GM21423 (cell line): Measurements from ENCODE around the gene SLC25A22.
A peak's percentile ranks its signal among the peaks of the same experiment; 100 is the strongest.

Experiments used
- ATAC-seq: cut with Tn5 transposase; IDR thresholded peaks from one replicate; pipeline ENCODE4 v1.9.1; 2021; ENCODE audit warnings: mild to moderate bottlenecking, moderate library complexity; ENCODE audit not compliant: unreplicated experiment

SLC25A22 gene

DNA sequence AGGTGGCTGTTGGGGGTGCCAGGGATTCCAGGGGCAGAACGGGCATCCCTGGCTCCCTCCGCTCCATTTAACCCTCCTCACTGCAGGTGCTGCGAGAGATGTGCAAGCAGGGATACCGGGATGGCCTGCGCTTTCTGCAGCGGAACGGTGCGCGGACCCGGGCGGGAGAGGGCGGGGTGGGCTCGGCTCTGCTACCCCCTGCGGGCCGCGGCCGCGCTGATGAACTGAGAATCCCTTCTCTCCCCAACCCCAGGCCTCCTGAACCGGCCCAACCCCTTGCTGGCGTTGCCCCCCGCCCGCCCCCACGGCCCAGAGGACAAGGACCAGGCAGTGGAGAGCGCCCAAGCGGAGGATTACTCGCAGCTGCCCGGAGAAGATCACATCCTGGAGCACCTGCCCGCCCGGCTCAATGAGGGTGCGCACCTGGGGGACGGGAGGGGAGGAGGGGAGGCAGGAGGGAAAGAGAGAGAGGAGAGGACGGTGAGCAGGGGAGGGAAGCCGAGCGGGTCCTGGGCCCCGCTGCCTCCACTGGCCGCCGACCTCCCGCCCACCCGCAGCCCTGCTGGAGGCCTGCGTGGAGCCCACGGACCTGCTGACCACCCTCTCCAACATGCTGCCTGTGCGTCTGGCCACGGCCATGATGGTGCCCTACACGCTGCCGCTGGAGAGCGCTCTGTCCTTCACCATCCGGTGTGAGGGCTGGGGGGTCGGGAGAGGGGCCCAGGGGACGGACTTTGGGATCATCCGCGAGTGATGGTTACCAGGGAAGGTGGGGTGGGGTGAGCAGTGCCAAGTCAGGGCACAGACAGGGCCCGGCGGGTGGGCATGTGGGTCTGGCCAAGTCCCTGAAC is 25.6 kb upstream of the SLC25A22 start:
- ATAC-seq = no peak

DNA sequence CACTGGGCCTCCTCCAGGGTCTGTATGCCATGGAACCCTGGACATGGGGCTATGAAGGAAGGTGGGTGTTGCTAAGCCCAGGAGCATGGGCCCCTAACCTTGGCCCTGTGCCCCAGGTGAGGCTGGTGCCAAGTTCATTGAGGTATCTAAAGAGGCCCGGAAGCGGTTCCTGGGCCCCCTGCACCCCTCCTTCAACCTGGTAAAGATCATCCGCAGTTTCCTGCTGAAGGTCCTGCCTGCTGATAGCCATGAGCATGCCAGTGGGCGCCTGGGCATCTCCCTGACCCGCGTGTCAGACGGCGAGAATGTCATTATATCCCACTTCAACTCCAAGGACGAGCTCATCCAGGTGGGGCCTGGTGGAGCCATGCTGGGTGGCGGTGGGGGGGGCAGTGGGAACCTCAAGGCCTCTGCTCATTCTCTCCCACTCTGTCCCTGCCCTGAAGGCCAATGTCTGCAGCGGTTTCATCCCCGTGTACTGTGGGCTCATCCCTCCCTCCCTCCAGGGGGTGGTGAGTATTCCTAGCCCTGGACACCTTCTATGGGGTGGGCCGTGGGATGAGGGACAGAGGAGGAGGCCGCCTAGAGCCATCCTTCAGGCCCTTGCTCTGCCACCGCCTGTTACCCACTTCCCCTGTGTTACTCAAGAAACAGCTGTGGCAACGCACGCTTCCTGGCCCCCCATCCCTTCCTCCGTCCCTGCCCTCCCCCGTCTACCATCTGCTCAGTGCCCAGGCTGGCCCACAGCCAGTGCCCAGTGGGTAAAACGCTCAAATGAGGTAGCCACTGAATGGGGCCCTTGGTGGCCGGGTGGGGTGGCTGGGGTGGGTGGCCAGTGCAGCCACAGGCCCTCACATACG is 23.7 kb upstream of the SLC25A22 start:
- no peak for ATAC-seq

DNA sequence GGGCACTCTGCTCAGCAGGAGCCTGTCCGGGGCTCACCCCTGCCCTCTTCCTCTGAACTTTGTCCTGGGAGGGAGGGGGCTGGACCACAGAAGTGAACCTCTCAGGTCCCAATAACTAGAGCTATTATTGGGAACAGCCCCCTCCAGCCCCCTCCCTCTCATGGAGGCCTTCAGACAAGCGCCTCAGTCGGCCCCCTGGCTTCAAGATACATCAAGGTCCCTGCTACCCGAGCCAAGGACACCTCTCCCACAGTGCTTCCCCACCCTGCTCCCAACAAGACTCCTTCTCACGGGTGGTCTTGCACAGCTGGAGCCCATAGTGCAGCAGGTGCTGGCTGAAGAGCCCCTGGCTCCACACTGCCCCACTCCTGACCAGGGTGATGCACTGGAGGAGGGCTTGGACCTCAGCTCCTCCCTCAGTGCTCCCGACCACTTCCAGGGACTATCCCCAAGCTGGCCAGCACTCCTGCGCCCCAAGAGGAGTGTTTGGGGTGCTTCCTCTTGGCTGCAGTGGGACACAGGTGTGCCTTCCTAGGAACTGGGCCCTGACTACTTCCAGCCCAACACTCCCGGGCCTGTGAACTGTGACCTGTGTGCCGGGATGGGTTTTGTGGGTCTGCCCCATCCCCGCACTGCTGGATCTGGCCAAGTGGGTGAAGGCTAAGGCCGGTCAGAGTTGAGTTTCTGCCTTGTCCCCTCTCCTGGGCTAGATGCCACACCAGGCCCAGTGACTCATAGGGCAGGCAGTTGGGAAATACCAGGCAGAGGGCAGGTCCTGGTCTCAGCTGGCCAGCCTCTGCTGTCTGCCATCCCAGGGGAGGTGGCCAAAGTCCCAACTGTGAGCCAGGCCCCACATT is 22.8 kb upstream of the SLC25A22 start:
- ATAC-seq = no peak

DNA sequence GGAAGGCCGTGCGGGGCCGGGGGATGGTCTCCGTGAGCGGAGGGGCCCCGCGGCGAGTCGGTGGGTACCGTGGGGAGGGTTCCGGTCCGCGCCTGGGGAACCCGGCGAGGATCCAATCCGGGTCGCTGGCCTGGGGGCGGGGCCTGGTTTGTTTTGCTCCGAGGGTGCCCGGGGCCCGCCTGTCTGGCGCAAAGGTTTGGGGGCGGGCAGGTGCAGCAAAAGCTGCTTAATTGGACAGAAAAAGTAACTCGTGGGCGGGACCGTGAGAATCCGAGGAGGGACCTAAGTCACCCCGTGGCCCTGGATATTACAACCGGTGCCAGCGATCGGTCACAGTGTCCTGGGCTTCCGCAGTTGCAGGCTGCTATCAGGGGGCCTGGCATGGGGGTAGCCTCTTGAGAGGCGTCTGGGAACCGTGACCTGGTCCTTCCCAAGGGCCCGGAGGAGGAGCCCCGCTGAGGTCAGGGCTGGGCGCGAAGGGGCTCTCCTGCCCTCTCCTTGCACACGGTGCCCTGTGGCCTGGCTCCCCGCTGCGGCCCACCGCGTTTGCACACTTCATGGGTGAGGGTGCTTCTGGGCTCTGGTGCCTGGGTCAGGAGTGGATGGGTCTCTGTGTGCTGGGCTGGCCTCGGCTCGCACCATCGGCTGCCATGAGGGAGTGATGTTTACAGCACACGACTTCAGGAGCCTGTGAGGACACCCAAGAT is 22.0 kb upstream of the SLC25A22 start:
- ATAC-seq = peak; percentile 51

DNA sequence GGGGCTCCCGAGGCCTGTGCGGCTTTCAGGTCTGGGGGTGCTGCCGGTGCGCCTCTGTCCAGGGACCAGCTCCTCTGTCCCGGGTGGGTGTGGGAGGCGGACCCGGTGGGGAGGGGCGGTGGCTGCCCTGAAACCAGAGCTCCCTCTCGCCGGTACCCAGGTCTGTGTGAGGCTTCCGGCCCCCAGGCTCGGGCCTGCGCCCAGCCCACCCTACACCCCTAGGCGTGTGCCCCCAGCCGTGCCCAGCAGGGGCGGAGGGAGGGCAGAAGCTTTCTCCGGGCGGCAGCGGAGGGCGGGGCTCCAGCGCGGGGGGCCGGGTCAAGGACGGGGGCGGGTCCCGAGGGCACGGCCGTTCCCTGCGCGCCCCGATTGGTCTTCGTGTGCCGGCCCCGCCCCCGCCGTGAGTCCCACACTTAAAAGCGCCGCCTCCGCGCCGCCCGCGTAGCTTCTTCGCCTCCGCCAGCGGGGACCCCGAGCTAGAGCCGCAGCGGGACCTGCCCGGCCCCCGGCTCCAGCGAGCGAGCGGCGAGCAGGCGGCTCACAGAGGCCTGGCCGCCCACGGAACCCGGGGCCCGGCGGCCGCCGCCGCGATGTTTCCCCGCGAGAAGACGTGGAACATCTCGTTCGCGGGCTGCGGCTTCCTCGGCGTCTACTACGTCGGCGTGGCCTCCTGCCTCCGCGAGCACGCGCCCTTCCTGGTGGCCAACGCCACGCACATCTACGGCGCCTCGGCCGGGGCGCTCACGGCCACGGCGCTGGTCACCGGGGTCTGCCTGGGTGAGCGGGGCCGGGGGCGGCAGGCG is 21.2 kb upstream of the SLC25A22 start:
- peak; percentile 68 for ATAC-seq

DNA sequence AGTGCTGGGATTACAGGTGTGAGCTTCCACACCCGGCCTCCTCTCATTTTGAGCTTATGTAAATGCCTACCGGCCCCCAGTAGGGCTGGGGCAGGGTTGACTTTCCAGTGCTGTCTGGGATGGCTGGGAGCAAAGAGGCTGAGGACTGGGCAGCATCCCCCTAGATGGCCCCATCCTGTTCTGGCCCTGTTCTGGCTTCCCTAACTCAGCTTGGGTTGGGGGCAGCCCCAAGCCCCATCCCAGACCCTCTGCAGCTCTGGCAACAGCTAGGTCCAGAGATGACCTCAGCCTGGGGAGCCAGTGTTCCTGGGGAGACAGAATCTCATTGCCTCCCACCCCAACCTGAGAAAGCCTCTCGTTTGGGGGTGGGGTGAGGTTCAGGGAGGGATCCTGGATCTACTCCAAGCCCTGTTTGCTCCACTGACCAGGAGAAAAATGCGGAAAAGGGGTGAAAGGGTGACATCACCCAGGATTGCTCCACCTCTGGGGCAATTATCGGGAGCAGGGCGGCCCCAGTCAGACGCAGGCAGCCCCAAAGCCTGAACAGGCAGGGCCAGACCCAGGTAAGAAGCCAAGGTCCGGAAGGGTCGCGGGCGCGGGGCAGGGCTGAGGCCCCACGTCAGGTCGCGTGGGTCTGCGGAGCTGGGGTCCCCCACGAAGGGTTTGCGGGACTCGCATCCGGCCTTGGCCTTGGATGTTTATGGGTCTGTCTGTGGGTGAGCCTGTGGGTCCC is 20.5 kb upstream of the SLC25A22 start, which contains the start of gene PNPLA2:
Gene PNPLA2 (plus strand): TSS at position 519 of the 733 bp plus-strand sequence. CDS start 805 bp downstream, outside the sequence.
- ATAC-seq = no peak

DNA sequence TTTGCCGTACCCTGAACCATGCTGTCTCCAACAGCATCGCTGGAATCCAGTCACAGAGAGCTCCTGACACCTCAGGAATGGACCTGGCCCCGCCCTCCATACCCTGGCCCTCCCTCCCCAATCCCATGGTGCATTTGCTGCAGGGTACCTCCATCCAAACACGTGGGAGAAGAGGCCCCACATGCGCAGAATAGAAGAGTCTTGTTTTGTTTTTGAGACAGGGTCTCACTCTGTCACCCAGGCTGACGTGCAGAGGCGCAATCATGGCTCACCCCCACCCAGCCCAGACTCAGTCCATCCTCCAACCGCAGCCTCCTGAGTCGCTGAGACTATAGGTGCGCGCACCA is 18.3 kb upstream of the SLC25A22 start:
- no peak for ATAC-seq

DNA sequence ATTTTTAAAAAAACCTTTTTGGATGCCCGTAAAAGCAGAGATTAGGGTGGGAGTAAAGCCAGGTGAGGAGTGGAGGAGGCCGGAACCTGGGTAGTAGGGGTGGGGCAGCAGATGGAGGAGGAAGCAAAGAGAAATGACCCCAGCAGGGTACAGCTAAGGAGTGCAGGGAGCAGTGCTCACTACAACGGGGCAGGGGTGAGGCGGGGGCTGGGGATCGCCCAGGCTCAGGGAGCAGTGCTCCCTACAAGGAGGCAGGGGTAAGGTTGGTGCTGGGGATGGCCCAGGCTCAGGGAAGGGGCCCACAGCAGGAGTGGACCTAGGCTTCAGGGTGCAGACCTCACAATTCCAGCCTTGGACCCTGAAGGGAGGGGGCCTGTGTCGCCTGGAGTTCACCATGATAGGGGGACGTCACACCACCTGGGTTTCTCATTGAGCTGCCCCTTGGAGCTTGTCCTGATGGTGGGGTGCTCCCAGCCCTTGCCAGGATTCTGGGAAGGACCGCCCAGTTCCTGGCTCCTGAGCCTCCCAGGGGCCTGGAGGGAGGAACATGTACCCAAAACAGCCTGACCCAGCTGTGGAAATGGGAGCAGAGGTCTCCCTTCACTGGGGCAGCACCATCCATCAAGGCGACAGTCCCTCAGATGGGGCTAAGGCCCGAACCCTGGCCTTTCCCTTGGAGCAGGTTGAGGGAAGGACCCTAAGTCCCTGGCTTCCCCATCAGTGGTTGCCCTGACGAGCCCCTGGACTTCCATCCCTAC is 17.8 kb upstream of the SLC25A22 start:
- ATAC-seq = no peak

DNA sequence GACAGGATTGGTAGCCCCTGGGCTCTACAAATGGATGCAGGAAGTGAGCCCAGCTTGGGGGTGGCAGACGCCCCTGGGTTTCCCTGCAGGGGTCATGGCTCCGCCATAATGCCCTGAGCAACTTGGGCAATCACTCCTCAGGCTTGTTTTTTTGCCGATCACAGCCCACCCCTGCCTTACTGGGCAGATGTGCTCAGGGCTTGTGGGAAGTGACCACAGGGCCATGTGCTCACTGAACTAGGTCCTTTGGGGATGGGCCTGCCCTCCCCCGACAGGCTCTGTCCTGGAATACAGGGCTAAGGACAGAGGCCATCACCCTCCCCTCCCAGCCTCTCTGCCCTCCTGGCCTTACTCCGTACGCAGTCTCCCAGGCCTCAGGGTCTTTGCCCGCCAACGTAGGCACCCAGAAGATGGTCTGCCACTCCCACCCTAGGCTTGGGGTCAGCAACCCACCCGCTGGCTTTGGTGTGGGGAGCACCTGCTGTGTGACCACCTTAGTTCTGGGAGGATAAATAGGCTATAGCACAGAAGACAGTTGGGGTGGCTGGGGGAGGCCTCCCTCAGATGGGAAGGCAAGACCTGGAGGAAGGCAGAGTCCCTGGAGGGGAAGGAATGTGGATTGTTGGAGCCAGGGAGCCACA is 15.5 kb upstream of the SLC25A22 start:
- ATAC-seq = no peak

DNA sequence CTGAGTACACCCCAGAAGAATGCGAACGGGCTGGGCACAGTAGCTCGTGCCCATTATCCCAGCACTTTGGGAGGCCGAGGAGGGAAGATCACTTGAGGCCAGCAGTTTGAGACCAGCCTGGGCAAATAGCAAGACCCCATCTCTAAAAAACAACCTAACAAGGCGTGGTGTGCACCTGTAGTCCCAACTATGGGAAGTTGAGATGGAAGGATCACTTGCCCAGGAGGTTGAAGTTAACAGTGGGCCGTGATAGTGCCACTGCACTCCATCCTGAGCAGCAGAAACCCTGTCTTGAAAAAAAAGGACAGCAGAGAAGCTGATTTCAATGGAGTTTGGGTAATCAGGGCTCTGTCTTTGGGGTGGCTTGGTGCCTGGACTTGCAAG is 15.0 kb upstream of the SLC25A22 start:
- ATAC-seq = no peak

DNA sequence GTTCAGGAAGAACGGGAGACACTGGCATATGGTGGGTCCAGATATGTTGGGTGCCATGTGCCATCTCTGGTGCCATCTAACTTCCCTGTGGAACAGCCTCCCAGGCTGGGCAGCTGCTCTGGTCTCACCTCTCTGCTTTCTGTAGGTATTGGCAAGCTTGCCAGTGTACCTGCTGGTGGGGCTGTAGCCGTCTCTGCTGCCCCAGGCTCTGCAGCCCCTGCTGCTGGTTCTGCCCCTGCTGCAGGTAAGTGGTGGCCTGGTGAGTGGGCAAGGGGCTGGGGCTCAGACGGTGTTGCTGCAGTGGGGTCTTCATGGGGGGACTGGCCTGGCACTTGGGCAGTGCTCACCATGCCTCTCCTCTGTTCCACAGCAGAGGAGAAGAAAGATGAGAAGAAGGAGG is 14.3 kb upstream of the SLC25A22 start:
- ATAC-seq = no peak

DNA sequence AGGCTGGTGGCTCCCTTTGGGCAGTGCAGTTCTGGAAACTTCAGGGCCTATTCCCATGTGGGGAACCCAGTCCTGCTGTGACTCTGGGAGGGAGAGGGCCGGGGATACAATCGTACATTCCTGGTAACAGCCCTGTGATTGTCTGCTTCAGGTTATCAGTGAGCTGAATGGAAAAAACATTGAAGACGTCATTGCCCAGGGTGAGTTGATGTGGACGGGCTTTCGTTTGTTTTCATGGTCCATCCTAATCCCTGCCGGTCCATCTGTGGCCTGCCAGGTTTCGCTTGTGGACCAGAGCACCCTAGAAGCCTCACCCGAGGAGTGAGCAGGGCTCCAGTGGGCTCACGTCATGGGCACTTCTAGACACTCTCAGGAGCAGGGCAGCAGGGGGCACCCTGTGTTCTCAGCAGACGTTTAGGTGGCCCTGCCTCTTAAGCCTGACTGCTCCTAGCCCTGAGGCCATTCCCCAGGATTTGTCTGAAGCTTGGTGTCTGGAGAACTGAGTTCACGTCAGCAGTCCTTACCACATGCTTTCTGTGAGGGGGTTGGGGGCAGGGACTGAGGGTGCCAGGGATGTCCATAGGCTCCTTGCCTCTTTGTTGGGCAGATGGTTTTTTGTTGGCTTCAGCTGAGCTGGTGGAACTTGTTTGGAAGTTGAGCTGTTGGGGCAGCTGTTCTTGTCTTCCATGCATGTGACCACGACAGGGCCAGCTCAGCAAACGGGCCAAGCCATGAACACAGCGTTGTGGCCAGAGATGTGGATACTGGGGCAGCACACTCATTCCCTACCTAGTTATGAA is 13.6 kb upstream of the SLC25A22 start:
- no peak for ATAC-seq

DNA sequence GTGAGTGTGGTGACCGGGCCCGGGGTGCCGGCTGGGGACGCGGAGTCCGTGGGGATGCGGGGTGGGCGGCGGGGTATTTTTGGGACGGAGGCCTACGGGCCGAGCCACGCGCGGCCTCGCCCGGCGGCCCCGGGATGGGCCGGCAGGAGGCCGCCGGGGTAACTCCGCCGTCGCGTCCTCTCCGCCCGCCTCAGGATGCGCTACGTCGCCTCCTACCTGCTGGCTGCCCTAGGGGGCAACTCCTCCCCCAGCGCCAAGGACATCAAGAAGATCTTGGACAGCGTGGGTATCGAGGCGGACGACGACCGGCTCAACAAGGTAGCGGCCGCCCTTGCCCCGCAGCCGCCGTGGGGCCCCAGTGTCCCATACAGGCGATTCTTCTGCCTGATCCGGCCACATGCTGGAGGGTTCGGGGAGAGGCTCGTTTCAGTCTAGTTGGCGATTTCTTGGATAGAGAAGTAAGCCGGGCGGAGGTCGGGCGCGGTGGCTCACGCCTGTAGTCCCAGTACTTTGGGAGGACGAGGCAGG is 12.0 kb upstream of the SLC25A22 start:
- ATAC-seq = peak; percentile 5

DNA sequence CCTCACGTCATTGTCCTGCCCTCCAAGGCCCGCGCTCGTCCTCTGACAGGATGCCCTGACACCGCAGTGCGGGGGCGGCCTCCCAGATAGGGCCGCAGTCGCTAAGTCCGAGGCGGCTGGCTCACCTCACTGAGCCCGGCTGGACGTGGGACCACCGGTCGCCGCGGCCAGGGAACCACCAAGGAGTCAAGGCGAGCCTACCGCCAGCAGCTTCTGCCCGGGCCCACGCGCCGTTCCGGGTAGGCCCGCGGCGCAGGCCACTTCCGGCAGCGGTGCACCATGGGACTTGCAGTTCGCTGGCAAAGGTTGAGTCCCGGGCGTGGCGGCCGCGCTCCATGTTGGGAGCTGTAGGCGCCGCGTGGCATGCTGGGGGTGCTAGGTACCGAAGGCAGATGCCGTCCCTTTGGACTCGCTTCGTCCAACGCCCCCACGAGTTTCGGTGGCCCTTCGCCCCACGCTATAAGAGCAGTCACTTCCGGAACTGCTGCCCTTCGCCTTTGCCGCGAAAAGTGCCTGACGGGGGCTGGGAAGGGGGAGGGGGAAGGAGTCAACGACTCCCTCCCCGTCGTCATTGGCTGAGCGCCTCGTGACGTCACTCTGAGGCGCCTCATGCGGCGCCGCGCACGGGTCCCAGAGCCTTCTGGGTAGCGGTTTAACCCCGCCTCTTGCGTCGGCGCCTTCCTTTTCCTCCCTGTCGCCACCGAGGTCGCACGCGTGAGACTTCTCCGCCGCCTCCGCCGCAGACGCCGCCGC is 11.4 kb upstream of the SLC25A22 start, which contains the start of gene RPLP2:
Gene RPLP2 (plus strand): TSS at position 681 of the 753 bp plus-strand sequence. CDS start 268 bp downstream, outside the sequence.
- ATAC-seq = peak; percentile 71

DNA sequence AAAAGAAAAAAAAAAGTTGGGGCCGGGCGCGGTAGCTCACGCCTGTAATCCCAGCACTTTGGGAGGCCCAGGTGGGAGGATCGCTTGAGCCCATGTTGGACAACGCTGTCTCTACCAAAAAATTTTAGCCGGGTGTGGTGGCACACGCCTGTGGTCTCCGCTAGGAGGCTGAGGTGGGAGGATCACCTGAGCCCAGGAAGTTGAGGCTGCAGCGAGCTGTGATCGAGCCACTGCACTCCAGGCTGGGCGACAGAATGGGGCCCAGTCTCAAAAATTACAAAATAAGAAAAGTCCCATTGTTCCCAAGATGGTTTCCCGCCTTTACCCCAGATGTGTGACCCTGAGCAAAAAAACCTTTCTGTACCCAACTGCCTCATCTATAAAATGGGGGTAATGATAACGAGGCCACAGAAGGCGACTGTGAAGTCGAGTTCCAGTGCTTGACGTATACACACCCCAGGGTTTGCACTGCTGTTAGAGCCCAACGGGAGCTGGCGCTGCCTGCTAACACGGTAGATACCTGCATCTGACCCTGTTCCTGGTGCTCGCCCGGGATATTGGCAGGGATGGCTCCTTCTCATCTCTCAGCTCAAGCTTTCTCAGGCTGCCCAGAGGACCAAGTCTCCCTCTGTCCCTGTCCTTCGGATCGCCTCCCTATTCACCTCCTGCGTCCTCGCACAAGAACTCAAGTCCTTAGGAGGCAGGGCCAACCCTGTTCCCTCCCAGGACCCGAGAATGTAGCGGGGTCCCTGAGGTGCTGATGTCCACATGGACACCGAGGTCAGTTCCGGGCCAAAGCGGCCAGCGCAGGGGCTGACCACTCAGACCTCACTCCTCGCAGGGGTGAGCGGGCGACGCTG is 10.6 kb upstream of the SLC25A22 start:
- ATAC-seq = no peak
